HepG2 (cell line): ENCODE measurements around the gene PCGF3. TPM values are rescaled to one million over a fixed set of nuclear protein-coding genes. Genes with fewer than 3 reads are reported as not detected.
A peak's percentile ranks its signal among the peaks of the same experiment; 100 is the strongest.

Experiments
- ARID4A ChIP-seq: sonication (generic); formaldehyde crosslinking; IDR thresholded peaks from 2 replicates; pipeline ENCODE4 v1.5.0; 2020; ENCODE audit warnings: mild to moderate bottlenecking, missing genetic modification reagents, borderline replicate concordance
- GATAD2A ChIP-seq: IDR thresholded peaks from 2 replicates; pipeline ENCODE4 v1.6.1; 2016
- KAT8 ChIP-seq: IDR thresholded peaks from 2 replicates; pipeline ENCODE4 v1.6.1; 2016; ENCODE audit warnings: missing genetic modification reagents, missing compliant biosample characterization
- NFKB2 ChIP-seq: sonication (generic); formaldehyde crosslinking; IDR thresholded peaks from 2 replicates; pipeline ENCODE4 v1.4.0; 2020; ENCODE audit warnings: missing genetic modification reagents, borderline replicate concordance
- NR1H2 ChIP-seq: sonication (generic); formaldehyde crosslinking; IDR thresholded peaks from 2 replicates; pipeline ENCODE4 v1.8.1; 2022; ENCODE audit warnings: low read depth, missing genetic modification reagents, borderline replicate concordance
- RBM39 ChIP-seq: fragments of 200-400 bp; formaldehyde crosslinking; IDR thresholded peaks from one replicate; pipeline ENCODE4 v1.6.1; 2018; ENCODE audit warnings: antibody characterized with exemption, mild to moderate bottlenecking, low read depth, low read length; ENCODE audit not compliant: poor library complexity, severe bottlenecking
- ZBED4 ChIP-seq: sonication (generic); formaldehyde crosslinking; IDR thresholded peaks from 2 replicates; pipeline ENCODE4 v1.4.0; 2020; ENCODE audit warnings: missing genetic modification reagents, borderline replicate concordance
- ZBTB26 ChIP-seq: IDR thresholded peaks from 2 replicates; pipeline ENCODE4 v1.6.1; 2016; ENCODE audit warnings: missing compliant biosample characterization, missing genetic modification reagents, borderline replicate concordance
- ZGPAT ChIP-seq: IDR thresholded peaks from 2 replicates; pipeline ENCODE4 v1.6.1; 2016; ENCODE audit warnings: mild to moderate bottlenecking
- ZNF280D ChIP-seq: sonication (generic); formaldehyde crosslinking; IDR thresholded peaks from 2 replicates; pipeline ENCODE4 v1.5.1; 2020; ENCODE audit warnings: mild to moderate bottlenecking, missing genetic modification reagents
- ZNF639 ChIP-seq: conservative IDR thresholded peaks from 2 replicates; pipeline ENCODE4 v1.6.1; 2018; ENCODE audit warnings: missing genetic modification reagents
- polyA plus RNA-seq, 8 experiments: library from polyadenylated mRNA; depleted of rRNA in 3 of 8; stranded (reverse) in 7 of 8; unstranded in 1 of 8; fragments of >200 nt; fragmentation: Illumina TruSeq in 4 of 8; extraction: Trizol in 4 of 8; gene quantifications; 2 replicates each; pipeline versions ENCODE4 v1.2.1 to v1.2.3, GENCODE V29; 2011 to 2016; ENCODE audit warnings: low read depth in 4 of 8, missing spikeins in 1 of 8, mixed read lengths in 1 of 8; ENCODE audit not compliant: insufficient read depth in 1 of 8
- total RNA-seq, 5 experiments: library from RNA; depleted of rRNA; stranded (reverse); fragments of >200 nt; fragmentation: Illumina TruSeq; extraction: Trizol; gene quantifications; 2 replicates each; pipeline ENCODE4 v1.2.3, GENCODE V29; 2016; ENCODE audit warnings: low read depth in 1 of 5

PCGF3 gene
- total and polyA plus RNA-seq, 2 of the 13 experiments (the other 11 are each of a cell fraction or from before 2014, with no cell fraction given) = 28.6 to 66.2 TPM

- TF ChIP-seq ZBTB26 (peak; percentile 24; the same call in 1 of the 2 replicates), RBM39 (peak; percentile 23), GATAD2A (CRISPR knock-in tag) (peak; percentile 38; the same call in 1 of the 2 replicates), NR1H2 (no peak), ZBED4 (CRISPR knock-in tag) (peak; percentile 67; the same call in 1 of the 2 replicates), ARID4A (peak; percentile 23; the same call in 1 of the 2 replicates), ZGPAT (CRISPR knock-in tag) (peak; percentile 29; the same call in 1 of the 2 replicates), ZNF280D (peak; percentile 29; the same call in 1 of the 2 replicates), KAT8 (no peak), NFKB2 (CRISPR knock-in tag) (peak; percentile 57; the same call in 1 of the 2 replicates), ZNF639 (CRISPR knock-in tag) (0 out of 2 replicates have a peak, but pooled peaks have one; percentile 35)
Observed at GRCh38 chr4:681736-682451, 23.7 kb upstream of the PCGF3 start (continued).
